ENCODE results near the gene ZMYND10. TPM values are rescaled to one million over a fixed set of nuclear protein-coding genes. Genes with fewer than 3 reads are reported as not detected.

Gene ZMYND10
- total and polyA plus RNA-seq, 9 of the 15 experiments (the other 6 are each of a cell fraction or from before 2014, with no cell fraction given): 0.20 to 2.8 (median 0.70) TPM

GRCh38 chr3:50388016-50388719, 42.6 kb upstream of the ZMYND10 start:
- H2AFZ ChIP-seq (ENCODE audit: low read depth, low read length): no peak overlapping the region
- no peaks in the 10 kb centered on the region for H3K9me1 ChIP-seq (ENCODE audit: control insufficient read depth, insufficient read depth, low read length)
- peaks cover 0 to 39% of the 10 kb centered on the region in 2 experiments; a peak in 4 of 5 replicates for H3K27me3 ChIP-seq (ENCODE audit: control insufficient read depth in 2 of 2, insufficient read depth in 2 of 2, low read length in 2 of 2)
- ChIA-PET CTCF (ENCODE audit: low intra/inter-chr PET ratio) (interaction anchor here (1.6 kb wide), 1 partner anchor 12 kb away, joined by 4 read pairs; no protein-coding TSS in a partner anchor), POLR2A (interaction anchor here (1.1 kb wide), 1 partner anchor 9 kb away, joined by 4 read pairs; no protein-coding TSS in a partner anchor)
- BruUV-seq (replicated peaks): no TSS peak
- no peak overlapping the region for H3K9ac ChIP-seq (ENCODE audit: insufficient read depth in 1 of 2, low read depth in 2 of 2, low read length in 2 of 2)
- peak; percentile 77 for ATAC-seq
- H3K27ac ChIP-seq (ENCODE audit: extremely low read depth, low read depth, low read length): no peak overlapping the region
- no peak overlapping the region for H3K4me2 ChIP-seq (ENCODE audit: insufficient read depth, low read length)
- peaks cover 4 to 40% of the 10 kb centered on the region in 2 experiments; a peak in 2 of 5 replicates for H3K4me1 ChIP-seq (replicated peaks in 1 of 2; ENCODE audit: control insufficient read depth in 2 of 2, insufficient read depth in 2 of 2, low read length in 2 of 2)
- WGBS (ENCODE audit: insufficient coverage, low coverage, missing lambda C conversion rate): 32% methylated on average over 20 of the region's 25 CpGs
- H4K20me1 ChIP-seq (replicated peaks; ENCODE audit: control insufficient read depth, insufficient read depth, low read length): no peaks in the 10 kb centered on the region
- FAIRE-seq: no peak
- H3K4me3 ChIP-seq: no peak overlapping the region
- peak; percentile 14 to 41 (median 38) for DNase-seq (ENCODE audit: extremely low read depth in 1 of 4, low spot score in 3 of 4)
- no peaks in the 10 kb centered on the region for H3K79me2 ChIP-seq (ENCODE audit: control insufficient read depth, insufficient read depth, low read length)
- intact Hi-C loops (cut with micrococcal nuclease) (no loop called here), in situ Hi-C loops (cut with MboI) (no loop called here)
- no peaks in the 10 kb centered on the region for H3K9me3 ChIP-seq (replicated peaks; ENCODE audit: control insufficient read depth, insufficient read depth, low read depth, low read length)
- no peaks in the 10 kb centered on the region for H3K36me3 ChIP-seq (ENCODE audit: control insufficient read depth, insufficient read depth, low read length)
- TF ChIP-seq PBX2 (CRISPR knock-in tag; IDR thresholded peaks at IDR 0.05; ENCODE audit: low read depth) (no peak), PBX2 (tag; conservative IDR thresholded peaks at IDR 0.05; ENCODE audit: low read depth) (no peak), NRF1 (conservative IDR thresholded peaks at IDR 0.05 in 1 of 2, IDR thresholded peaks at IDR 0.05 in 1 of 2) (0 out of 4 replicates have a peak, but pooled peaks of 1 of the 2 experiments have one; percentile 8), ZNF589 (CRISPR knock-in tag; IDR thresholded peaks at IDR 0.05; ENCODE audit: low read depth) (no peak), ZNF780A (CRISPR knock-in tag; IDR thresholded peaks at IDR 0.05) (no peak), POLR2H (tag; IDR thresholded peaks at IDR 0.05; ENCODE audit: low read depth) (no peak), REST (IDR thresholded peaks at IDR 0.05; ENCODE audit: borderline replicate concordance) (peak; percentile 12; the same call in 1 of the 2 replicates), REST (CRISPR knock-in tag; IDR thresholded peaks at IDR 0.05; ENCODE audit: low read depth) (no peak)

All from K562 (cell line).